Measurements from ENCODE around the gene NELL1. TPM values are rescaled to one million over a fixed set of nuclear protein-coding genes. Genes with fewer than 3 reads are reported as not detected.

Gene NELL1
- total and polyA plus RNA-seq, 2 donors (not counting 3 experiments of a cell fraction or from before 2014, with no cell fraction given) = not detected

GRCh38 chr11:21069909-21070308, 400.5 kb downstream of the NELL1 start:
- dilution Hi-C loops (cut with MboI; ENCODE audit: extremely low pct_ligation_motif_present, low sequenced_read_pairs) = no loop called here
- TF ChIP-seq MAX (IDR thresholded peaks at IDR 0.05; ENCODE audit: insufficient read depth, insufficient read length) (no peak), GATA2 (IDR thresholded peaks at IDR 0.05; ENCODE audit: insufficient read depth, insufficient read length, low read depth, low read length) (no peak), POLR2AphosphoS5 (IDR thresholded peaks at IDR 0.05; ENCODE audit: insufficient read depth, low read depth, low read length) (no peak), CTCF (IDR thresholded peaks at IDR 0.05; ENCODE audit: extremely low read depth in 1 of 2, insufficient read depth in 1 of 2, low read depth in 1 of 2, low read length in 2 of 2) (no peak)
- BruUV-seq (replicated peaks) = no TSS peak
- no peak overlapping the region for H3K27ac ChIP-seq (ENCODE audit: insufficient read depth, low read depth, low read length)
- DNase-seq (ENCODE audit: low read depth, low spot score) (no peak), FAIRE-seq (no peak)
- H3K9me3 ChIP-seq (replicated peaks; ENCODE audit: control insufficient read depth, insufficient read depth, low read length) = peaks cover 3% of the 10 kb centered on the region
- H3K9ac ChIP-seq (replicated peaks; ENCODE audit: extremely low read depth, insufficient read depth, low read length) = no peak overlapping the region
- no peaks in the 10 kb centered on the region for H4K20me1 ChIP-seq (replicated peaks; ENCODE audit: control insufficient read depth, extremely low read depth, insufficient read depth, low read length)
- no peaks in the 10 kb centered on the region for H3K36me3 ChIP-seq (ENCODE audit: control insufficient read depth in 2 of 2, extremely low read depth in 1 of 2, insufficient read depth in 2 of 2, low read length in 2 of 2)
- H3K4me2 ChIP-seq (ENCODE audit: insufficient read depth, low read length) = no peak overlapping the region
- ChIA-PET CTCF (no interaction called here), POLR2A (no interaction called here)
- no peak overlapping the region for H3K4me3 ChIP-seq (replicated peaks in 1 of 3; ENCODE audit: insufficient read depth in 1 of 3, low read depth in 1 of 3, low read length in 3 of 3)
- no peaks in the 10 kb centered on the region for H3K4me1 ChIP-seq (ENCODE audit: control insufficient read depth, extremely low read depth, insufficient read depth, low read length)
- no peaks in the 10 kb centered on the region for H3K27me3 ChIP-seq (ENCODE audit: control insufficient read depth in 2 of 2, insufficient read depth in 2 of 2, low read length in 2 of 2)
- H3K79me2 ChIP-seq (ENCODE audit: control insufficient read depth, insufficient read depth, low read length) = no peaks in the 10 kb centered on the region
- intact Hi-C loops (cut with micrococcal nuclease) = no loop called here
- no peaks in the 10 kb centered on the region for H3K9me1 ChIP-seq (replicated peaks; ENCODE audit: control insufficient read depth, extremely low read depth, insufficient read depth, low read length)
- H2AFZ ChIP-seq (ENCODE audit: low read depth, low read length) = no peak overlapping the region

GRCh38 chr11:21072558-21072957, 403.2 kb downstream of the NELL1 start:
- Histone ChIP-seq H3K9me1 (replicated peaks; ENCODE audit: control insufficient read depth, extremely low read depth, insufficient read depth, low read length) (no peaks in the 10 kb centered on the region), H3K27me3 (ENCODE audit: control insufficient read depth in 2 of 2, insufficient read depth in 2 of 2, low read length in 2 of 2) (no peaks in the 10 kb centered on the region), H3K9me3 (replicated peaks; ENCODE audit: control insufficient read depth, insufficient read depth, low read length) (peaks cover 5% of the 10 kb centered on the region), H3K27ac (ENCODE audit: insufficient read depth, low read depth, low read length) (no peak overlapping the region), H3K4me2 (ENCODE audit: insufficient read depth, low read length) (no peak overlapping the region), H3K79me2 (ENCODE audit: control insufficient read depth, insufficient read depth, low read length) (no peaks in the 10 kb centered on the region), H3K9ac (replicated peaks; ENCODE audit: extremely low read depth, insufficient read depth, low read length) (no peak overlapping the region), H4K20me1 (replicated peaks; ENCODE audit: control insufficient read depth, extremely low read depth, insufficient read depth, low read length) (no peaks in the 10 kb centered on the region), H3K4me3 (replicated peaks in 1 of 3; ENCODE audit: insufficient read depth in 1 of 3, low read depth in 1 of 3, low read length in 3 of 3) (no peak overlapping the region), H3K36me3 (ENCODE audit: control insufficient read depth in 2 of 2, extremely low read depth in 1 of 2, insufficient read depth in 2 of 2, low read length in 2 of 2) (no peaks in the 10 kb centered on the region), H3K4me1 (ENCODE audit: control insufficient read depth, extremely low read depth, insufficient read depth, low read length) (no peaks in the 10 kb centered on the region), H2AFZ (ENCODE audit: low read depth, low read length) (no peak overlapping the region)
- DNase-seq (ENCODE audit: low read depth, low spot score) = no peak
- dilution Hi-C loops (cut with MboI; ENCODE audit: extremely low pct_ligation_motif_present, low sequenced_read_pairs) = no loop called here
- TF ChIP-seq POLR2A (IDR thresholded peaks at IDR 0.05; ENCODE audit: low read depth, low read length) (no peak), POLR2AphosphoS5 (IDR thresholded peaks at IDR 0.05; ENCODE audit: insufficient read depth, low read depth, low read length) (no peak), FOS (IDR thresholded peaks at IDR 0.05; ENCODE audit: borderline replicate concordance, insufficient read depth, low read length) (no peak), GATA2 (IDR thresholded peaks at IDR 0.05; ENCODE audit: insufficient read depth, insufficient read length, low read depth, low read length) (no peak), EZH2 (IDR thresholded peaks at IDR 0.05; ENCODE audit: borderline replicate concordance, low read depth, low read length, severe bottlenecking) (no peak), MAX (IDR thresholded peaks at IDR 0.05; ENCODE audit: insufficient read depth, insufficient read length) (no peak), CTCF (IDR thresholded peaks at IDR 0.05; ENCODE audit: extremely low read depth in 1 of 2, insufficient read depth in 1 of 2, low read depth in 1 of 2, low read length in 2 of 2) (no peak), JUN (IDR thresholded peaks at IDR 0.05; ENCODE audit: borderline replicate concordance, insufficient read depth, insufficient read length, low read depth) (no peak), MYC (IDR thresholded peaks at IDR 0.05; ENCODE audit: low read depth, low read length) (no peak)
- ChIA-PET CTCF (no interaction called here), POLR2A (no interaction called here)
- no peak for FAIRE-seq
- no TSS peak for BruUV-seq (replicated peaks)
- intact Hi-C loops (cut with micrococcal nuclease) = no loop called here

Measured in endothelial cell of umbilical vein (primary cell).